Neuron (in vitro differentiated cells): ENCODE measurements around the gene KIAA0825.

ENCODE experiments used
- H2AFZ ChIP-seq: one replicate; pipeline ENCODE4 v1.6.1; 2013; ENCODE audit warnings: low read depth, mild to moderate bottlenecking, inconsistent platforms, low read length, moderate library complexity
- H3K27me3 ChIP-seq: one replicate; pipeline ENCODE4 v1.6.1; 2013; ENCODE audit warnings: low read length; ENCODE audit not compliant: insufficient read depth
- H3K36me3 ChIP-seq: one replicate; pipeline ENCODE4 v1.6.1; 2013; ENCODE audit warnings: low read length; ENCODE audit not compliant: insufficient read depth
- H3K4me1 ChIP-seq: one replicate; pipeline ENCODE4 v1.6.1; 2013; ENCODE audit warnings: low read length; ENCODE audit not compliant: insufficient read depth
- H3K4me3 ChIP-seq: 2 replicates; pipeline ENCODE4 v1.5.1; 2013; ENCODE audit warnings: mild to moderate bottlenecking, low read length, moderate library complexity
- H3K9me3 ChIP-seq: one replicate; pipeline ENCODE4 v1.6.1; 2013; ENCODE audit warnings: low read length

The KIAA0825 gene

DNA sequence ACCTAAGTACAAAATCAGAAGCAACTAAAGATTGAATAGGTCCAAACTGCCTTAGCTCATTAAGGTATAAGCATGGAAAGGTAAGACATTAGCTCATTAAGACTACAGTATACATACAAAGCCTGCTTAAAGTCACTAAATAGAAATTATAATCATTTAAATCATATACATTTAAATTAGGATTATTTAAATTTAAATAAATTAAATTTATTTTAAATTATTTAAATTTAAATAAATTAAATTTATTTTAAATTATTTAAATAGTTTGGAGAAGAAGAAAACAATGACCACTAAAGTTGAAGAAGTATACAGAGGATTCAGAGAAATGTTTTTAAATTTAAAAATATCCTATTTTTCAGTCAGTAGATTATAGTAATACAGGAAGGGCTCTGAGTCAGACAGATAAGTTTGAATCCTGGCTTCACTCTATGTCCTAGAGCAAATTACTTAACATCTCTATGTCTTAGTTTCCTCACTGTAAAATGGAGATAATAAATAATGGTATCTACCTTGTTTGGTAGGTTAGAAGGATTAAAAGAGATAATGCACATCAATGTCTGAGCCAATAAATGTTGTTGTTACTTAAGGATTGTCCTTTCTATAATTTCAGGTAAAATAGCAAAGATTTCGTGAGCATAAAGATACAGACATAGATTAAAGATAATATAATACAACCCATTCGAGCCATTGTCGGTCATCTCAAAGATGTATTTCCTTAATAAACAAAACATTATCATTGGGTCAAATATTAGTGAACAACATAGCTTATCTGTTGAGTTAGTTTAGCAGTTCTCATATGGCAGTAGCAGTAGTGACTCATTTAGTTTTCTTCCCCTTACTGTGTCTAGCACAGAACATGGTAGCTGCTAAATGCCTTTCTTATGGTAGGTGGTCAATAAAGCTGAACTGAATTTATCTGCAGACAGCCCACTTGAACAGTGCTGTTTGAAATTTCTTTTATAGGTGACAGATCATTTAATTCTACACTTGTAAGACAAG is 100.6 kb downstream of the KIAA0825 start:
- Histone ChIP-seq H3K27me3 (no peaks in the 10 kb centered on the region), H3K4me1 (peaks cover 12% of the 10 kb centered on the region), H3K4me3 (no peak overlapping the region), H3K9me3 (no peaks in the 10 kb centered on the region), H2AFZ (no peak overlapping the region), H3K36me3 (no peaks in the 10 kb centered on the region)

DNA sequence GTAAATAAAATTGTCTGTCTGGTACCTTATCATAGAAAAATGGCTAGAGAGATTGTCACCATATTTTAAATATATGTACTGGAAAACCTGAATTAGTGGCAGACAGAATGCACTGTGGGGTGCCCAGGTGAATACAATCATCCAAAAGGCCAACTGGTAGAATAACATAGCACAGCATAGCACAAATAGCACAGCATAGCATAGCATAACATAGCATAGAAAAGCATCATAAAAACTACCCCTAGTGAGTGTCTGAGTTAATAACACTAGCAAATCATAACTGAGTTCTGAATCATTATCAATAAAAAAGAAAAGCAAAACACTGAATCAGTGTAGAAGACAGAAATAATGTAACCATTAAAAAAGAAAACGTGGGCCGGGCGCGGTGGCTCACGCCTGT is 102.3 kb downstream of the KIAA0825 start:
- Histone ChIP-seq H3K27me3 (no peaks in the 10 kb centered on the region), H3K4me3 (no peak overlapping the region), H3K4me1 (no peaks in the 10 kb centered on the region), H3K9me3 (no peaks in the 10 kb centered on the region), H2AFZ (no peak overlapping the region), H3K36me3 (no peaks in the 10 kb centered on the region)

DNA sequence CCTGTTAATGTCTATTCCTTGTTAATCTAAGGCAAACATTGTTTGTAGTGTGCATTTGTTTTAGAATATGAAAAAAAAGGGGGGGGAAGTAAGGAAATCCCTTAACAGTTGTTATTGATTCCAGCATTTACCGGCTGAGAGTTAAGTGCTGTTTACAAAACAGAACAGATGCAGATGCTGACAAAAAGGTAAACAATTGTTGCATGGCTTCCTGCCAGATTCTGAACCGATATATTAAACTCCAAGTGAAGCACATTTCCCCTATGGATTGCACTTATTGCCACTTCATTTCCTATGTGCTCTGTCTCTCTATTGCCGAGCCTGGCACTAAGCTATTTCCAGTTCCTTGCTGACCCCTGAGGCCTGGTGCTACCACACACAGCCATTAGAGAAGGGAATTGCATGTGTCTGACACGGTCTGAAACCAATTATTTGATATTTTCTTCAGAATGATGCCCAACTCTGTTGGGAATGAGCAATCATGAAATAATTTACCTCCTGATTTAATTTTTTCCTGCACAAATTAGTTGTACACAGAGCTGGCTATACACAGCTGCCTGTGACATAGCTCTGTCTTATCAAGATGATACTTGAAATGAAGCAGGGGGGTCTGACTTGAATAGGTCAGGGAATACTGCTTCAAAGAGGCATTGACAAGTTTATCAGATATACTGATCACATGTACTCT is 109.8 kb downstream of the KIAA0825 start:
- Histone ChIP-seq H3K27me3 (no peaks in the 10 kb centered on the region), H3K36me3 (no peaks in the 10 kb centered on the region), H3K9me3 (no peaks in the 10 kb centered on the region), H3K4me1 (no peaks in the 10 kb centered on the region), H2AFZ (no peak overlapping the region), H3K4me3 (no peak overlapping the region)

DNA sequence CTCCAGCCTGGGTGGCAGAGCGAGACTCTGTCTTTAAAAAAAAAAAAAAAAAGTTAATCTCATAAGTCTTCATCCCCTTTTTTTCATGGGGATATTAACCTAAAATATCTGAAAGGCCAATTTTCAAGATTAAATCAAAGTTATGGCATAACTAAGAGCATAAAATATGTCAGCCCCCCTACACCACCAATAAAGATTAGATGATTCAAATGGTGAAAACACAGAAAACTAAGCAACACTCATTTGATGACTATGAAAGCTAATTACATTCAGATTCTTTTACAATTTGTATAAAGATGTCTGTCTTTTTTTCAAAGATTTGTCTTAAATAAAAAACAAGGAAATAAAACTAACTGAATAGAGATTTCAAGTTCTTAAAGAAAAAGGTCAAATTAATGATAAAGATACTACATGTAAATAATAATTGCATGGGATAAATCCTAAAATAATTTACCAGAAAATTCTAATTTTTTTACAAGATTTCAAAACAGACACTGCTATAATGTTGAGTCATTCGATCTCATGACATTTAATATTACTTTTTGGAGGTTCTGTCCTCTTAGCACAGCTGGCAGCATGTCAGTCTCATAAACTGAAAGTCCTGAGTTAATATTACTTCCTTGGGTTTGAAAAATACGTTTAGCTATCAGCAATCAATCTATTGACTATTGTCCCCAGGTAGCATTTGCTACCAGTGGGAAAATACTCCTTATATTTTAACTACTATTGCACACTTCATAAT is 112.9 kb downstream of the KIAA0825 start:
- H3K4me1 ChIP-seq = no peaks in the 10 kb centered on the region
- no peaks in the 10 kb centered on the region for H3K27me3 ChIP-seq
- H3K36me3 ChIP-seq = no peaks in the 10 kb centered on the region
- no peak overlapping the region for H3K4me3 ChIP-seq
- no peaks in the 10 kb centered on the region for H3K9me3 ChIP-seq
- no peak overlapping the region for H2AFZ ChIP-seq

DNA sequence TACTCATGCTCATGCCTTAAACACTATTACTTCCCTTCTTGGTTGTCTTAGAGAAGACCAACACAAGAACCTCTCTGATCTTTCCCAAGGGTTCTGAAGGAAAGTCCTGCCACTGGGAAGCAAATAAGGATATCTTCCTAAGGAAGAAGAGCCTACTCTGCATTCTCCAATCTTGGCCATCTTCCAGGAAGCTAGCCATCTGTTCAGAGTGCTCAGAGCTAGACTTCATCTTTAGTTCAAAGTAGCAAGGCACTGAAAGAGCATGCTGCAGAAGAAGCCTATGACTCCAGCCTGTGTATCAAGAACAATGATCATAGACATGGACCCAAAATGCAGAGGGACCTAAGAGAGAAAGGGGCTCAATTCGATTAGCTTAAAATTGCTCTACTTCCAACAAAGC is 114.7 kb downstream of the KIAA0825 start:
- H3K4me1 ChIP-seq = no peaks in the 10 kb centered on the region
- H3K4me3 ChIP-seq = no peak overlapping the region
- H3K27me3 ChIP-seq = no peaks in the 10 kb centered on the region
- no peak overlapping the region for H2AFZ ChIP-seq
- no peaks in the 10 kb centered on the region for H3K9me3 ChIP-seq
- H3K36me3 ChIP-seq = no peaks in the 10 kb centered on the region

DNA sequence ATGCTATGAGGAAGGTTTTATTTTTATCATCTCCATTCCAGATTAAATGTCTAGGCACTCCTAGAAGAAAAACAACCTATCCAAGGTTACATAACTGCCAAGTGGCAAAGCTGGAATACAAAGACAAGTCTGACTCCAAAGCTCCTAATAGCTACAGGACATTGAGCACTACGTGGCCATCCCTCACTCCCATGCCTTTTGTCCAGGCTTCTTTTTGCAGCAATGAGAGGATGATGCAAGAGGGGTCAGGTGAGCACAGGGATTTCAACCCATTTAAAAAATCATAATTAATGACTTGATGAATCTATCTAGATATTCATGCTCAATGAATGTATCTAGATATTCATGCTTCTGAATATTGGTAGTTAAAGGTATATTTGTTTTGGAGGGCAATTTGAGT is 117.0 kb downstream of the KIAA0825 start:
- no peaks in the 10 kb centered on the region for H3K9me3 ChIP-seq
- no peaks in the 10 kb centered on the region for H3K27me3 ChIP-seq
- H3K36me3 ChIP-seq = no peaks in the 10 kb centered on the region
- H2AFZ ChIP-seq = no peak overlapping the region
- H3K4me3 ChIP-seq = no peak overlapping the region
- H3K4me1 ChIP-seq = no peaks in the 10 kb centered on the region

DNA sequence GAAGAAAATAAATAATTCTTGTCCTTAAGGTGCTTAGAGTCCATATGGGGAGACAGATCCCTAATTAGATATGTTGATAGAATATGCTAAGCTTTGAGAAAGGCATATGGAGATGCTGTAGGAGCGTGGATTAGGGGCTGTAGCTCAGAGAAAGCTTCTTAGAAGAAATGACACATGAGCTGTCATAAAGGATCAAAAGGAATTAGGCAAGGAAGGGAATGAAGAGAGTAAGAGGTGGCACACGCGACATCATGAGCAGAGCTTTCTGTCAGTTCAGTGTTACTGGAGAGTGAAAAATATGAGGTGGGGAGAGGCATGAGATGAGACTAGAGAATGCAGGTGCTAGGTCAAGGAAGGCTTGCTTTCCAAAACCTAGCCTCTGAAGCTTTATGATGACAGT is 118.6 kb downstream of the KIAA0825 start:
- Histone ChIP-seq H3K4me3 (no peak overlapping the region), H3K36me3 (no peaks in the 10 kb centered on the region), H2AFZ (no peak overlapping the region)

DNA sequence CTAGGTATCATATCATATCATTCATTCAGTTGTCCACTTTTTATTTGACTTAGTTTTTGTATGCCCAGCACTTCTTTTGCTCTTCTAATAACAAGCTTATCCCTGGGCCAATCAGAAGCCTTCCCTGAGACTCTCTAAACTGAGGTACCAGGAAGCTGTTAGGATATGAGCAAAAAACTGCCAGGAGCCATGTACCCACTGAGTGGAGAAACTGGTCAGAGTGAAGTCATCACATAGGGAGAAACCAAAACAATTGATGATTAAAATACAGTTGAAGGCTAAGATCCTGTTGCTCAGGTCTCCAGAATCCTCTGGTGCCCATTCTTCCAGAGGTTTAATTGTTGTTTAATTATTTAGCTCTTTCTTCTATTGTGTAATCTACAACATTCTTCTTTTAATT is 120.2 kb downstream of the KIAA0825 start:
- Histone ChIP-seq H3K27me3 (no peaks in the 10 kb centered on the region), H3K4me3 (no peak overlapping the region), H3K9me3 (no peaks in the 10 kb centered on the region), H3K4me1 (no peaks in the 10 kb centered on the region), H3K36me3 (no peaks in the 10 kb centered on the region), H2AFZ (no peak overlapping the region)

More for the DNA sequence above, 118.6 kb downstream of the KIAA0825 start:
- Histone ChIP-seq H3K9me3 (no peaks in the 10 kb centered on the region), H3K27me3 (no peaks in the 10 kb centered on the region), H3K4me1 (no peaks in the 10 kb centered on the region)

DNA sequence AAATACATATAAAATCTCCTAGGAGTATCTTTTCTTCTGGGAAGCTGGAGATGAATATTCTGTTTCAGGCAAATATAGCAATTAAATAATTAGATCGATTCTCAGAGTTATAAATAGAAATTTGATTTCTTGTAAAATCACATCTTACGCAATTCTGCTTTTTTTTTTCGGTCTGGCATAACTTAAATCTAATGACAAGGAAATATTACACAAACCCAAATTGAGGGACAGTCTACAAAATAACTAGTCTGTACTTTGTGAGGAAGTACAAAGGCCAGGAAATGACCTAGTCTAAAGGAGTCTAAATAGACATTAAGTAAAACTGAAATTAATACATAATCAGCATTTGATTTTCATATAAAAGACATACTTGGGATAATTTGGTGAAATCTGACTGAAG is 133.3 kb downstream of the KIAA0825 start:
- Histone ChIP-seq H3K36me3 (no peaks in the 10 kb centered on the region), H3K4me3 (no peak overlapping the region)

DNA sequence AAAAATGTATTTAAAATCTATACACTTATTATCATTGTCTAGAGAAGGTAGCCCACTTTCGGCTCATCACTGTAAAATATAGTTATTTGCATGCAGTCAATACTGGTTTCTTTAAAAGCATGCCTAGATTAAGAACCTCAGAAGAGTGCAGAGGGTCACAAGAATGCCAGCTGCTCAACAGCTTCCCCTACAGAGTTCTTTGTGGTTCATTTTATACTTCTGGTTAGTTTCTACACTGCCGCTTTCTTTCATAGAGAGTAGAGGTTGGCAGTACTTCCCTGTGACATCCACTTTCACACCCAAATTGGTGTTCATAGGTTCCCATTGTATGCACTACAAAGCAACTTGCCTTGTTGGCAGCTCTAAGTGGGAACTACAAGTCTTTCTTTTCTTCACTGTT is 137.3 kb downstream of the KIAA0825 start:
- no peaks in the 10 kb centered on the region for H3K27me3 ChIP-seq
- no peaks in the 10 kb centered on the region for H3K36me3 ChIP-seq
- H3K9me3 ChIP-seq = no peaks in the 10 kb centered on the region
- no peak overlapping the region for H3K4me3 ChIP-seq
- no peak overlapping the region for H2AFZ ChIP-seq
- no peaks in the 10 kb centered on the region for H3K4me1 ChIP-seq

More for the DNA sequence above, 133.3 kb downstream of the KIAA0825 start:
- Histone ChIP-seq H3K4me1 (no peaks in the 10 kb centered on the region), H3K27me3 (no peaks in the 10 kb centered on the region), H2AFZ (no peak overlapping the region), H3K9me3 (no peaks in the 10 kb centered on the region)

DNA sequence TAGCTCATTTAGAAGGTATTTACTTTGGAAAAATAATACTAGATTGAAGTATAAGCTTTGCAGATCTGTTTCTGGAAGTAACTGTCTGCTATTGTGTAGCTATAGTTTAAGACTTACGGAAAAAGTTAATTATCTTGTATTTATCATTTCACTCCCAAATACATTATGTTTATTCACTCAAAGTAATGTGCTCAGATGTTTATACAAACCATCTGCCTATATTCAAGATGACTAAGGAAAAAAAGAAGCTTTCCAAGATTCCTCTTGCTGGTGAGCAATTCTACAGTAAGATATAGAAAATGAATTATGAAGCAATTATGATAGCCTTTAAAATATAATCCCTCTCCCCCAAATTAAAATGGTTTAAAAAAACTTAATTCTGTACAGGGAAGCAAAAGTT is 137.9 kb downstream of the KIAA0825 start:
- H3K4me1 ChIP-seq = no peaks in the 10 kb centered on the region
- H3K36me3 ChIP-seq = no peaks in the 10 kb centered on the region
- no peaks in the 10 kb centered on the region for H3K27me3 ChIP-seq
- no peaks in the 10 kb centered on the region for H3K9me3 ChIP-seq
- no peak overlapping the region for H3K4me3 ChIP-seq
- no peak overlapping the region for H2AFZ ChIP-seq

DNA sequence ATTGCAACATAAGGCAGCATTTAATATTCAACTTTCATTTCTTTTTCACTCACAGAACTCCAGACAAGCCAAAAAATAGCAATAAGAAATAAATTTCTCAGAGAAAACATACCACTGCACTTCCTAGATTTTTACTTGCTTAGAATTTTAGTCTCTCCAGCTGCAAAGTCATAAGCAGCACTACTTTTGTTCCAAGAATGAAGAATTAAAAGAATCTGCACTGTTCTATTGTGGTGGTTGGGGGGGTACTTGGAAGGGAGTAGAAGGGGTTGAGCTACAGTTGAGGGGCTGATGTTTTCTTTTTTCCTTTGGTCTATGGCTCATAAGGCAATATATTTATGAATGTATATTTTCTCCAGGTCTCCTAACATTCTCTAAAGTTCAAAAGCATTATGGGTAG is 144.5 kb downstream of the KIAA0825 start:
- H3K27me3 ChIP-seq = no peaks in the 10 kb centered on the region
- peaks cover 4% of the 10 kb centered on the region for H3K4me1 ChIP-seq
- H3K36me3 ChIP-seq = no peaks in the 10 kb centered on the region
- H3K4me3 ChIP-seq = no peak overlapping the region
- no peaks in the 10 kb centered on the region for H3K9me3 ChIP-seq
- H2AFZ ChIP-seq = no peak overlapping the region

DNA sequence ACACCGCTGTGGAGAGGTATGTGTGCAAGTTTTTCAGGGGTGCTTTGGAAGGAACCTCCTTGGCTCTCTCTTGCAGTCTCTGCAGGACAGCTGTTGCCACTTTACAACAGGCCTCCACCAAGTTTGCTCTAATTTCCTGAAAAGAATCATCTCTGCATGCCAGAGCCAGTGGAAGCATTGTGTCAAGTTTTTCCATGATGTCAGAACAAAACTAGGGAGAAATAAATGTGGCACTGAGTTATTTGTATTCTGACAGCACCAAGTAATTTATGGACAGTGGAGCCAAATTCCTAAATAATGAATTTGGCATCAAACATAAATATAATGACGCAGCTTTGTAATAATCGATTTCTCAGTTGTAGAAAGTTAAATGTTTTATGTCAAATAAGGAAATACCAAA is 146.9 kb downstream of the KIAA0825 start:
- Histone ChIP-seq H3K4me3 (no peak overlapping the region), H3K9me3 (no peaks in the 10 kb centered on the region), H3K4me1 (peaks cover 4% of the 10 kb centered on the region), H3K27me3 (no peaks in the 10 kb centered on the region), H2AFZ (no peak overlapping the region), H3K36me3 (no peaks in the 10 kb centered on the region)
